Inflammatory macrophage (primary cell): ENCODE results near the gene MRPL36.

ENCODE experiments used
- DNase-seq, 2 donors: peaks; one replicate each; pipeline ENCODE4 v3.0.0-alpha.2; 2020 to 2022

MRPL36 gene

GRCh38 chr5:1762883-1763547, 36.6 kb downstream of the MRPL36 start:
- no peak for DNase-seq

GRCh38 chr5:1762121-1762882, 37.3 kb downstream of the MRPL36 start:
- DNase-seq, result no peak

GRCh38 chr5:1761453-1761755, 38.2 kb downstream of the MRPL36 start:
- DNase-seq, result no peak

- no peak for DNase-seq
Observed at GRCh38 chr5:1760656-1761452, 38.8 kb downstream of the MRPL36 start.

- no peak for DNase-seq
Observed at GRCh38 chr5:1760231-1760630, 39.4 kb downstream of the MRPL36 start.

GRCh38 chr5:1759378-1759970, 40.2 kb downstream of the MRPL36 start:
- DNase-seq, result no peak

- DNase-seq, result no peak
Observed at GRCh38 chr5:1758574-1758973, 41.1 kb downstream of the MRPL36 start.

GRCh38 chr5:1757511-1757910, 42.1 kb downstream of the MRPL36 start:
- no peak for DNase-seq

- no peak for DNase-seq
Observed at GRCh38 chr5:1756481-1756880, 43.2 kb downstream of the MRPL36 start.

- no peak for DNase-seq
Observed at GRCh38 chr5:1755321-1755949, 44.2 kb downstream of the MRPL36 start.

GRCh38 chr5:1754531-1755220, 45.0 kb downstream of the MRPL36 start:
- DNase-seq, result no peak

- no peak for DNase-seq
Observed at GRCh38 chr5:1753490-1753889, 46.1 kb downstream of the MRPL36 start.

GRCh38 chr5:1752881-1753280, 46.8 kb downstream of the MRPL36 start:
- DNase-seq, result no peak

GRCh38 chr5:1751864-1752822, 47.5 kb downstream of the MRPL36 start:
- DNase-seq, result no peak

GRCh38 chr5:1751026-1751863, 48.4 kb downstream of the MRPL36 start:
- DNase-seq, result no peak

- DNase-seq, result no peak
Observed at GRCh38 chr5:1750469-1750868, 49.2 kb downstream of the MRPL36 start.

- DNase-seq, result no peak
Observed at GRCh38 chr5:1749346-1750124, 50.1 kb downstream of the MRPL36 start.

- DNase-seq, result no peak
Observed at GRCh38 chr5:1748845-1749244, 50.8 kb downstream of the MRPL36 start.
